GM12892 (cell line): ENCODE measurements around the gene DCDC1.

Experiments used
- POLR2A ChIP-seq: IDR thresholded peaks from 2 replicates; pipeline ENCODE4 v1.6.1; 2011; ENCODE audit warnings: low read depth, low read length, control low read depth
- POLR2AphosphoS5 ChIP-seq: IDR thresholded peaks from 2 replicates; pipeline ENCODE4 v1.6.1; 2011; ENCODE audit warnings: low read depth, low read length, control low read depth
- TAF1 ChIP-seq: IDR thresholded peaks from 2 replicates; pipeline ENCODE4 v1.6.1; 2011; ENCODE audit warnings: low read depth, mild to moderate bottlenecking, control low read depth, low read length, borderline replicate concordance

GRCh38 chr11:30815619-30816018 lies 553.9 kb downstream of the DCDC1 start:
- TF ChIP-seq TAF1: no peak
- no peak for TF ChIP-seq POLR2A
- TF ChIP-seq POLR2AphosphoS5: no peak
